HepG2 (cell line): ENCODE measurements around the gene CD79A. TPM values are rescaled to one million over a fixed set of nuclear protein-coding genes. Genes with fewer than 3 reads are reported as not detected.

Experiments used
- ATAC-seq: fragments of 200-7000 bp; cut with Tn5 transposase; 3 replicates; pipeline ENCODE4 v1.9.1; 2020; ENCODE audit warnings: mild to moderate bottlenecking, moderate library complexity
- BruUV-seq: library from RNA; stranded (reverse); fragments of 400-500 nt; replicated peaks from 2 replicates; lab custom pipeline; 2021; lab: Mats Ljungman, UMichigan
- CTCF ChIA-PET: fragments of 300-600 bp; formaldehyde crosslinking; extraction: SDS; loops from one replicate; lab custom pipeline; 2021; ENCODE audit warnings: low total read pairs, inconsistent platforms, low intra/inter-chr PET ratio; lab: Yijun Ruan, JAX
- POLR2A ChIA-PET: fragments of 350-600 bp; sonication (Branson Sonifier 250); formaldehyde crosslinking; loops from one replicate; lab custom pipeline; 2020; ENCODE audit warnings: antibody characterized with exemption, inconsistent platforms; lab: Yijun Ruan, JAX
- DNase-seq: peaks from one replicate; pipeline ENCODE4 v3.0.0-alpha.2; 2015; ENCODE audit warnings: low spot score
- FAIRE-seq: peaks from 3 replicates; lab custom pipeline; 2011; peaks lifted over from hg19 to GRCh38; lab: Jason Lieb, UNC
- H2AFZ ChIP-seq: one replicate; pipeline ENCODE4 v1.6.1; 2011; ENCODE audit warnings: low read length, inconsistent platforms
- H3K27ac ChIP-seq: fragments of 300-600 bp; 3 replicates; pipeline ENCODE4 v1.8.0; 2011; ENCODE audit warnings: mixed run types, mild to moderate bottlenecking, mixed read lengths, low read length, inconsistent platforms; ENCODE audit not compliant: insufficient read depth; ENCODE audit errors: extremely low read length
- H3K27me3 ChIP-seq, 2 experiments: fragments of 200-600 bp in 1 of 2; 2 replicates in 1 of 2; 3 replicates in 1 of 2; pipeline versions ENCODE4 v1.6.0 to v1.8.0; 2011; ENCODE audit warnings: low read length in 2 of 2, mild to moderate bottlenecking in 2 of 2, moderate library complexity in 2 of 2, inconsistent platforms in 1 of 2; ENCODE audit not compliant: insufficient read depth in 2 of 2, control insufficient read depth in 1 of 2
- H3K36me3 ChIP-seq, 2 experiments: fragments of 200-600 bp in 1 of 2; replicated peaks in 1 of 2; 2 replicates in 1 of 2; 3 replicates in 1 of 2; pipeline versions ENCODE4 v1.5.1 to v1.8.0; 2011; ENCODE audit warnings: low read length in 2 of 2, inconsistent platforms in 1 of 2; ENCODE audit not compliant: insufficient read depth in 2 of 2, control insufficient read depth in 1 of 2
- H3K4me1 ChIP-seq: 2 replicates; pipeline ENCODE4 v1.5.1; 2012; ENCODE audit warnings: low read length, inconsistent platforms; ENCODE audit not compliant: insufficient read depth
- H3K4me2 ChIP-seq: 2 replicates; pipeline ENCODE4 v1.6.0; 2011; ENCODE audit warnings: low read depth, low read length, inconsistent platforms
- H3K4me3 ChIP-seq, 3 experiments: fragments of 200-600 bp in 1 of 3; sonication (generic), shearing (Covaris generic) in 1 of 3; replicated peaks in 1 of 3; 2 replicates each; pipeline ENCODE4 v1.5.1; 2011 to 2016; ENCODE audit warnings: low read length in 3 of 3, inconsistent platforms in 2 of 3, low read depth in 2 of 3, mild to moderate bottlenecking in 2 of 3, control low read depth in 1 of 3, mixed read lengths in 1 of 3; ENCODE audit not compliant: insufficient read depth in 1 of 3
- H3K79me2 ChIP-seq: one replicate; pipeline ENCODE4 v1.6.1; 2011; ENCODE audit warnings: low read length, inconsistent platforms; ENCODE audit not compliant: insufficient read depth
- H3K9ac ChIP-seq: 2 replicates; pipeline ENCODE4 v1.6.0; 2011; ENCODE audit warnings: mild to moderate bottlenecking, low read depth, low read length, inconsistent platforms; ENCODE audit not compliant: insufficient read depth
- H3K9me3 ChIP-seq: 2 replicates; pipeline ENCODE4 v1.5.1; 2012; ENCODE audit warnings: mild to moderate bottlenecking, low read length
- H4K20me1 ChIP-seq: 2 replicates; pipeline ENCODE4 v1.6.0; 2011; ENCODE audit warnings: inconsistent platforms, mild to moderate bottlenecking, low read length, moderate library complexity; ENCODE audit not compliant: insufficient read depth
- CBX2 ChIP-seq, 2 experiments: fragments of 200-600 bp in 1 of 2; sonication (generic); formaldehyde crosslinking in 1 of 2; IDR thresholded peaks; 2 replicates each; pipeline versions ENCODE4 v1.7.0 to v1.8.1; 2018 to 2022; ENCODE audit warnings: low read depth in 2 of 2, low read length in 1 of 2, mild to moderate bottlenecking in 1 of 2, missing genetic modification reagents in 1 of 2
- KAT7 ChIP-seq: IDR thresholded peaks from 2 replicates; pipeline ENCODE4 v1.6.1; 2018; ENCODE audit warnings: borderline replicate concordance, missing compliant biosample characterization
- MAFF ChIP-seq: IDR thresholded peaks from 2 replicates; pipeline ENCODE4 v1.6.1; 2011; ENCODE audit warnings: low read depth, low read length, improper control_type of control experiment
- MXD4 ChIP-seq: IDR thresholded peaks from 2 replicates; pipeline ENCODE4 v1.6.1; 2016; ENCODE audit warnings: mild to moderate bottlenecking, missing biosample characterization, missing genetic modification reagents
- NCOA1 ChIP-seq: sonication (generic); formaldehyde crosslinking; IDR thresholded peaks from 2 replicates; pipeline ENCODE4 v1.9.0; 2021; ENCODE audit warnings: missing genetic modification reagents
- REST ChIP-seq, 2 experiments: IDR thresholded peaks; 2 replicates each; pipeline ENCODE4 v1.6.1; 2011 to 2012; ENCODE audit warnings: low read length in 2 of 2, borderline replicate concordance in 1 of 2, low read depth in 1 of 2, mild to moderate bottlenecking in 1 of 2, moderate library complexity in 1 of 2
- RNF2 ChIP-seq: fragments of 450-650 bp; conservative IDR thresholded peaks from 2 replicates; pipeline ENCODE4 v1.6.1; 2016; ENCODE audit warnings: low read depth
- SALL1 ChIP-seq: sonication (generic); formaldehyde crosslinking; IDR thresholded peaks from 2 replicates; pipeline ENCODE4 v1.8.0; 2022; ENCODE audit warnings: mild to moderate bottlenecking, missing genetic modification reagents
- SNAPC5 ChIP-seq: sonication (generic); formaldehyde crosslinking; IDR thresholded peaks from 2 replicates; pipeline ENCODE4 v1.8.1; 2023; ENCODE audit warnings: mild to moderate bottlenecking, missing genetic modification reagents, borderline replicate concordance
- SPEN ChIP-seq: sonication (generic); formaldehyde crosslinking; IDR thresholded peaks from 2 replicates; pipeline ENCODE4 v1.5.1; 2020; ENCODE audit warnings: low read depth, mild to moderate bottlenecking, missing genetic modification reagents
- ZEB1 ChIP-seq: IDR thresholded peaks from 2 replicates; pipeline ENCODE4 v1.6.1; 2012; ENCODE audit warnings: mild to moderate bottlenecking, low read depth, inconsistent platforms; ENCODE audit not compliant: insufficient replicate concordance
- ZNF776 ChIP-seq: sonication (generic); formaldehyde crosslinking; IDR thresholded peaks from 2 replicates; pipeline ENCODE4 v1.4.0; 2020; ENCODE audit warnings: mild to moderate bottlenecking, missing genetic modification reagents
- WGBS: methylation state at CpG from one replicate; pipeline ENCODE4 v1.1.6; 2017; ENCODE audit warnings: low lambda C conversion rate; 5-methylcytosine and 5-hydroxymethylcytosine counted together
- in situ Hi-C: cut with HindIII; loops from 2 replicates; pipeline ENCODE4 v1.10.0; 2017; ENCODE audit warnings: low pct_unique_long_range_greater_than_20kb; ENCODE audit not compliant: extremely low pct_ligation_motif_present
- intact Hi-C: fragments of 100-400 bp; cut with micrococcal nuclease; formaldehyde crosslinking; loops from one replicate; pipeline ENCODE4 v1.10.0; 2022; ENCODE audit not compliant: unreplicated experiment
- polyA plus RNA-seq, 8 experiments: library from polyadenylated mRNA; depleted of rRNA in 3 of 8; stranded (reverse) in 7 of 8; unstranded in 1 of 8; fragments of >200 nt; fragmentation: Illumina TruSeq in 4 of 8; extraction: Trizol in 4 of 8; gene quantifications; 2 replicates each; pipeline versions ENCODE4 v1.2.1 to v1.2.3, GENCODE V29; 2011 to 2016; ENCODE audit warnings: low read depth in 4 of 8, missing spikeins in 1 of 8, mixed read lengths in 1 of 8; ENCODE audit not compliant: insufficient read depth in 1 of 8
- total RNA-seq, 5 experiments: library from RNA; depleted of rRNA; stranded (reverse); fragments of >200 nt; fragmentation: Illumina TruSeq; extraction: Trizol; gene quantifications; 2 replicates each; pipeline ENCODE4 v1.2.3, GENCODE V29; 2016; ENCODE audit warnings: low read depth in 1 of 5
- TF ChIP-seq, protein P1 (sequence below): IDR thresholded peaks from 2 replicates; pipeline ENCODE4 v1.6.1; 2016; ENCODE audit warnings: low read depth
- TF ChIP-seq, protein P2 (sequence below), 2 experiments: fragments of 450-650 bp in 1 of 2; sonication (generic) in 1 of 2; formaldehyde crosslinking; IDR thresholded peaks; 2 replicates each; pipeline versions ENCODE4 v1.5.0 to v1.8.0; 2020 to 2022; ENCODE audit warnings: mild to moderate bottlenecking in 1 of 2, missing genetic modification reagents in 1 of 2

CD79A gene
- total and polyA plus RNA-seq, 2 of the 13 experiments (the other 11 are each of a cell fraction or from before 2014, with no cell fraction given), result 0.24 to 0.33 TPM

DNA sequence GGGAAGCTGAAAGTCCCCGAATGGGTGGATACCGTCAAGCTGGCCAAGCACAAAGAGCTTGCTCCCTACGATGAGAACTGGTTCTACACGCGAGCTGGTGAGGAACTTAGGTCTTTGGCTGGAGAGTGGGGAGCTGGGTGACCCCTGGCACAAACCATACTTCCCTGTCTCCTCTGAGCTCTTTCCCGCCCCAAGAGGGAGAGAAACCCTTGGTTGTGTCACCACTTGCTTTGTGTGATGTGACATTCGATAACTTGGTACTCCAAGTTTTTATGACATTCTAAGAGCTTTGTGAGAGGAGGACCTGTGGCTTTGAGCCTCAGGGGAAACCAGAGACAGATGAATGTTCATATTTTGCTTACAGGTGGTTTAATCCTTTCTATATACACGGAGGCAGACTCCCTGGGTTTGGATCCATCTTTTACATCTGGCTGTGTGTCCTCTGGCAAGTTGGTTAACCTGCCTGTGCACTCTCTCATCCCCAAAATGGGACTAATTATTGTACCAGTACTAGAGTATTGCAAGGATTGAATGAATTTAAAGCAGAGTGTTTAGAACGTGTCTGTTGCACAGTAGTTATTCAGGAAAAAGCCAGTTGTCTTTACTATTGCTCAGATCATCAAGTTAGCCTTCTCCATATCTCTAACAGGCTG lies 15.8 kb upstream of the CD79A start:
- DNase-seq (no peak), ATAC-seq (no peak), FAIRE-seq (peak; percentile 4)
- peaks cover 51% of the 10 kb centered on the region for H4K20me1 ChIP-seq
- H3K9me3 ChIP-seq, result no peaks in the 10 kb centered on the region
- WGBS, result 22% methylated on average over 4 of the region's 9 CpGs
- ChIA-PET CTCF (no interaction called here), POLR2A (interaction anchor here (1.4 to 3.6 kb wide), 6 partner anchors 10 to 422 kb away, joined by 3 to 72 read pairs (median 24); partner anchors contain the start of genes DMAC2 and RABAC1)
- peak overlapping the region; percentile 85 to 99 (median 95) for H3K4me3 ChIP-seq
- H3K27ac ChIP-seq, result peak overlapping the region; percentile 84
- in situ Hi-C loops, result no loop called here
- peaks cover 56% of the 10 kb centered on the region for H3K4me1 ChIP-seq
- H3K4me2 ChIP-seq, result peak overlapping the region; percentile 87
- intact Hi-C loops, result no loop called here
- peaks cover 24 to 49% of the 10 kb centered on the region in 2 experiments for H3K36me3 ChIP-seq
- TSS peak; percentile 51 for BruUV-seq
- H3K9ac ChIP-seq, result peak overlapping the region; percentile 99
- H3K79me2 ChIP-seq, result peaks cover 58% of the 10 kb centered on the region
- H2AFZ ChIP-seq, result no peak overlapping the region
- H3K27me3 ChIP-seq, result peaks cover 0 to 4% of the 10 kb centered on the region in 2 experiments; a peak in 1 of 5 replicates
- TF ChIP-seq REST (IDR thresholded peaks at IDR 0.05; ENCODE audit: borderline replicate concordance in 1 of 2, low read depth in 1 of 2, low read length in 2 of 2) (no peak), MAFF (no peak), SNAPC5 (CRISPR knock-in tag) (no peak), NCOA1 (no peak), ZNF776 (CRISPR knock-in tag) (no peak), RNF2 (no peak), SPEN (no peak), MXD4 (CRISPR knock-in tag) (no peak), KAT7 (CRISPR knock-in tag) (0 out of 2 replicates have a peak, but pooled peaks have one; percentile 14), SALL1 (no peak), ZEB1 (no peak), CBX2 (IDR thresholded peaks at IDR 0.05; ENCODE audit: low read depth, low read length) (no peak), CBX2 (CRISPR knock-in tag; IDR thresholded peaks at IDR 0.05; ENCODE audit: low read depth) (no peak)
- TF ChIP-seq, protein P1, sequence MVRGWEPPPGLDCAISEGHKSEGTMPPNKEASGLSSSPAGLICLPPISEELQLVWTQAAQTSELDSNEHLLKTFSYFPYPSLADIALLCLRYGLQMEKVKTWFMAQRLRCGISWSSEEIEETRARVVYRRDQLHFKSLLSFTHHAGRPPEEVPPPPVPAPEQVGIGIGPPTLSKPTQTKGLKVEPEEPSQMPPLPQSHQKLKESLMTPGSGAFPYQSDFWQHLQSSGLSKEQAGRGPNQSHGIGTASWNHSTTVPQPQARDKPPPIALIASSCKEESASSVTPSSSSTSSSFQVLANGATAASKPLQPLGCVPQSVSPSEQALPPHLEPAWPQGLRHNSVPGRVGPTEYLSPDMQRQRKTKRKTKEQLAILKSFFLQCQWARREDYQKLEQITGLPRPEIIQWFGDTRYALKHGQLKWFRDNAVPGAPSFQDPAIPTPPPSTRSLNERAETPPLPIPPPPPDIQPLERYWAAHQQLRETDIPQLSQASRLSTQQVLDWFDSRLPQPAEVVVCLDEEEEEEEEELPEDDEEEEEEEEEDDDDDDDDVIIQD (CRISPR knock-in tag), result no peak
- TF ChIP-seq, protein P2, sequence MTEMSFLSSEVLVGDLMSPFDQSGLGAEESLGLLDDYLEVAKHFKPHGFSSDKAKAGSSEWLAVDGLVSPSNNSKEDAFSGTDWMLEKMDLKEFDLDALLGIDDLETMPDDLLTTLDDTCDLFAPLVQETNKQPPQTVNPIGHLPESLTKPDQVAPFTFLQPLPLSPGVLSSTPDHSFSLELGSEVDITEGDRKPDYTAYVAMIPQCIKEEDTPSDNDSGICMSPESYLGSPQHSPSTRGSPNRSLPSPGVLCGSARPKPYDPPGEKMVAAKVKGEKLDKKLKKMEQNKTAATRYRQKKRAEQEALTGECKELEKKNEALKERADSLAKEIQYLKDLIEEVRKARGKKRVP (CRISPR knock-in tag; IDR thresholded peaks at IDR 0.05), result 0 out of 4 replicates have a peak, but pooled peaks of 1 of the 2 experiments have one; percentile 6
